Measurements from ENCODE around the gene ZNF70.

Gene ZNF70

DNA sequence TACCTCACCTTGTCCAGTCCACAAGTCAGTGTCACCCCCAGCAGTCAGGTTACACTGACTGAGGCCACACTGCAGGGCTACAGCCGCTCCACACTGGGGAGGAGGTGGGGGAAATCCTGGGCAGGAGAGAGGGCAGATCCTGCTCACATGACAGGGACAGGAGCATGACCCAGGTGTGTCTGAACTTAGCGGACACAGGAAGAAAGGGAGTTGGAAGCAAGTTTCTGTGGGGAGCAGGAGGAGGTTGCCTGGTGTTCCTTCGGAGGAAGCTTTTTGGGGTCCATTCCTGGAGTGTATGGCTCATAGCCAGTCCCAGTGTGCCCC is 27.6 kb upstream of the ZNF70 start:
- DNase-seq, result no peak

DNA sequence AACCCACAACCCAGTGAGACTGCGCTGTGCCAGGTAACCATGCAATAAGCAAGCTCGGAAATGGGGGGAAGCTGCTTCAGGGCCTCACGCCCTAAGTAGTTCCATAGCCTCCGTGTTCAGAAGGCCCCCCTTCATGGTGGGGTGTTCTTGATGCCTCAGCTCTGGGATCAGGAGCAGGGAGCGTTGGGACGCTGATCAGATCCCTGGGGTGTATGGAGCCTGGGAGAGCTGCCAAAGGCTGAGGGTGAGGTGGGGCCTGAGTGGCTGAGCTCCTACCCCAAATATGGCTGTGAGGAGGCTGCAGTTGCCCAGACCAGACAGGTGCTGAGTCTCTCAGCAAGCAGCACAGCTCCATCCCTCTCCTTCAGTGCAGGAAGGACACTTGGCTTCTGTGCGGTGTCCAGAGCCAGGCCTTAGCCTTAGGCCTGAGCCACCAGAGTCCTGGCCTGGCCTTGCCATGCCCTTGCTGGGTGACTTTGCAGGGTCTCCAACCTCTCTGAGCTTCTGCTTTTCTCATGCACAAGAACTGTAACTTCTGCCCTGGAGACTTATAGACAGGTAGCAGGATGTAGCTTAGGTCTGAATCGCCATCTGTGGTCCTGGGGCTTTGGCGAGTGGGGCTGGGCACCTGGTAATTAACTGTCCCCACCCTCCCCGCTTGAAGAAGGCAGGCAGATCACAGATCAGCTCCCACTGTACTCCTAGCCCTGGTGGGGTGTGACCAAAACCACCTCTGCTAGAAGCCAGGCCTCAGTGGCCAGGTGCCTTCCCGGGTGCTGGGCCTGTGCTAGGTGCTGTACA is 27.1 kb upstream of the ZNF70 start:
- DNase-seq, result no peak

DNA sequence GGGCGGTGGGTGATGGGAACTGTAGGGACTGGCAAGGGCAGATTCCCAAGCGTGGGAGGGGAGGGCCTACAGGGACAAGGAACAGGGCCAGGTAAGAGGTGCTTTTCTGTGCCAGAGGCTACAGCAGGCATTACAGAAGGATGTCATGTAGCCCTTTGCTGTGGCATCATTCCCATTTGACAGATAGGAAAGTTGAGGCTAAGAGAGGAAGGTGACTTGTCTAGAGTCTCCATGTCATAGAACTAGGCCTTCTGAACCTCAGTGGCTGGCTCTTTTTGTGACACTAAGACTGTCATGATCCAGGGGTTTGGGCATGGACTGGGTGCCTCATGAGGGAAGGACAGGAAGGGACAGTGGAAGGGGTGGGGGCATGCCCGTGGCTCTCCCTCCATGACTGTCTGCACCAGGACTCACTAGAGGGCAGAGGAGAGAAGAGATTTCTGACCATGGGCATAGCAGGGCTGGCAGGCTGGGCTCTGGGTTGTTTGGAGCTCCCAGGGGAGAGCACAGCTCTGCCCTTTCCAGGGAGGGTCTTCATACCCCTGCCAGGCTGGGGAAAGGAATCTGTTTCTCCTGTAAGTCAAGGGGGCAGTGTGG is 25.0 kb upstream of the ZNF70 start:
- DNase-seq, result no peak

DNA sequence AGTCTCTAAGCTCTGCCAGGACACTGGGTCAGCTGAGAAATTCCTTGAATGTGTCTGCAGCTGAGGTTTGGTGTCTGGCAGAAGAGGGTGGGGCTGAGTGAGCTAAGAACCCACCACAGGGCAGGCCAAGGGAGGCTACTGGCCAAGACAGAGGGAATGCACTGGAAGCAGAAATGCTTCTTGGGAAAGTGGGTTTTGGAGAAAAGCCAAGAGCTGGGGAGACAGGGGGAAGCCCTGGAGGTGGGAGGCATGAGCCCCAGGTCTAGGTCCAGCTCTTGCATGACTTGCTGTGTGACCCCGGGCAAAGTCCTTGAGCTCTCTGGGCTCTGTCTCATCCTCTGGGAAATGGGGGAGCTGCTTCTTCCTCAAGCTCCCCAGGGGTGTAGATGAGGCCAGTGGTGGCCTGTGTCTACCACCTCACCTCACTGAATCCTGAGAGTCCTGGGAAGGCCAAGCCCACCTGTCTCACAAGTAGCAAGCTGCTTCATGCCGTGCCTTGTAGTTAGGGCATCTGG is 24.1 kb upstream of the ZNF70 start:
- DNase-seq, result no peak

DNA sequence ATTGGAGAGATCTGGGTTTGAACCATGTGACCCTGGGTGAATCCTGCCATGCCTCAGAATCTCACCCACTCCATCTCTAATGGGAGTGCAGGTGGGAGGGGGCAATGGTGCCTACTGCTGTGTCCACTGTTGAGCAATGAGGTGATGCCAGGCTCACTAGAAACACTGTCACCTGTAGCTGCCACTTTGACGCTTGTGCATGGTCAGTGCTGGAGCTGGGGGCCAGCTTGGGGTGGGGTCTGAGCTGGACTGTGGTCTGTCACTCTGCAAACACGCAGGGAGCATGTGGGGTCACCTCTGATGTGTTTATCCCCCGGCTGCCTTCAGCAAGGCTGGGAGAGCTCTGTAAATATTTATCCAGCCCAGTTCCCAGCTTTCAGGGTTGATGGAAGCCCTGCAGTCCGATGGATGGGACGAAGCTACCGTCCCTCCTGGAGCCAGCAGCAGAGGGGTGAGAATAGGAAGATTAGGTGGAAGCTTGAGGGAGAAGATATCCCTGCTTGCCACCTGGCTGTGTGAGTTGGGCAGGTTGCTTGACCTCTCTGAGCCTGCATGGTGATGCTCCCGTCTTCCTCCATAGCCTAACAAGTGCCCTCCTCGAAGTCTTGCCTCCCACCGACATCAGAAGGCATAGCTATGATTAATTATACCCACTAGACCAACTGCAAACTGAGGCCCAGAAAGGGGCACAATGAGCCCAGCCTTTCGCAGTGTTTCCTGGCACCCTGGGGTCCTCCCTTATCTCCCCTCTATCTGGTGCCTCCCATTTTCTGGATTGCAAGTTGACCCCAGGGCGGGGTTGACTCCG is 23.4 kb upstream of the ZNF70 start:
- no peak for DNase-seq

DNA sequence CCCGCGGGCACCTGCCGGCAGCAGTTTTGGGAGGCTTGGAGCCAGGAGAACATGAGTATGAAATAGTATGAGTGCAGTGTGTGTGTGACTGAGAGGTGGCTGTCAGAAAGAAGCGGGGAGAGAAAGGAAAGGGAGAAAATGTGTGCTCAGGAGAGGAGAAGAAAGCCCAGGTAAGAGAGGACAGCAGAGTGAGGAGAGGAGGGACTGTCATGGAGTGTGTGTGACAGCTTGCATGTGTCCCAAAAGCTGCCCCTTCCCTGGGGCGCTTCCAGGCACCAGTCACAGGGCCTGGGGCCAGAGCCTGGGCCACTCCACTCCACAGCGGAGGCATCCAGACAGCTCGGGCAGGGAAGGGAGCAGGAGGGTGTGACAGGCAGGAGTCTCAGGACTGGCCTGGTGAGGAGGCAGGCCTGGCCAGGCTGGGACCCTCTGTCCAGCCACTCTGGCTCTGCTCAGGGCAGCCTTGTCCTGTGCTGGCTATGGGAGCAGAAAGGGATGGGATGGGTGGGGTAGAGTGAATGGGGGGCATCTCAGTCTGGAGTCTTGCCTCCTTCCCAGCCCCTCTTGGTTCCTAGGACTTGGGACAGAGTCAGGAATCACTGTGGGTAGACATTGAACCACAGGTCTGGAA is 22.7 kb upstream of the ZNF70 start:
- DNase-seq, result no peak

DNA sequence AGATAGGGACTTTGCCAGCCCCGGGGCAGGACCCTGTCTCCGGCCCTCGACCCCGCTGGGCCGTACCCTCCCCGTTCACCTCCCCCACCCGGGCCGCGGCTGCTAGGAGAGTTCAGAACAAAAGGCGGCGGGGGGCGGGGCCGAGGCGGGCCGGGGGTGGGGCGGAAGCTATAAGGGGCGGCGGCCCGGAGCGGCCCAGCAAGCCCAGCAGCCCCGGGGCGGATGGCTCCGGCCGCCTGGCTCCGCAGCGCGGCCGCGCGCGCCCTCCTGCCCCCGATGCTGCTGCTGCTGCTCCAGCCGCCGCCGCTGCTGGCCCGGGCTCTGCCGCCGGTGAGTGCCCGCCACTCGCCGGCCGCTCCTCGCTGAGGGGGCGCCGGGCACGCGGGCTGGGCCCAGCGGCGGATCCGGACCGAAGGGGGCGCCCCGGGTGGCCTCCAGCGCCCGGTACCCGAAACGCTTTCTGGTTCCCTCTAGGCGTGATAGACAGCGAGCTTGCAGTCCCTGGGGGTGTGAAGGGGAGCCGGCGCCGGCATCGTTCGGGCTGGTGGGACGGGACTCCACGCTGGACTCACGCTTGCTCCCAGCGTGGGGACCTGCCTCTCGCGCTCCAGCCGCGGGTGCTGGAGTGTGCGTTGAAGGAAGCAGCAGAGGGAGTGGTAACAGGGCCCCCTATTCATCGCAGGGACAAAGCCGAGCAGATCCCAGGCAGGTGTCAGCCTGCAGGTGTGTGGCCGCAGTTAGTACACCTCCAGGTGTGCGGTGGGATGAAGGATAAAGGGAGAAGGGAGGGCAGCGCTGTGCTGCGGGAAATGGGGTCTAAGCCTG is 21.9 kb upstream of the ZNF70 start, which contains the start of gene MMP11:
TSS of gene MMP11 (plus strand) at position 201 of the 825 bp plus-strand sequence. CDS start at position 223, 22 bp downstream.
- DNase-seq, result no peak

DNA sequence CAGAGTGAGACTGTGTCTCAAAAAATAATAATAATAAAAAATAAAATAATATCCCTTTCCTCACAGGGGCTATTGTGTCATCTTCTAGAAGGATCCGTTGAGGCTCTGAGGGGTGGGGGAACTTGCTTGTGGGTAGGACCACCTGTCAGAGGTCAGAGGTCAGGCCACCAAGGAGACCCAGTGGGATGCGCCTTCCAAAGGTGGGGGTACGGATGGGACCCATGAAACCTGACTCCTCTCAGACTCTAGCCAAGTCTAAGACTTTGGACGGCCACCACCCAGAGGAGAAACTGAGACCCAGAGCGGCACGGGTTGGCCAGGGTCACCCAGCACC is 21.4 kb upstream of the ZNF70 start:
- no peak for DNase-seq

DNA sequence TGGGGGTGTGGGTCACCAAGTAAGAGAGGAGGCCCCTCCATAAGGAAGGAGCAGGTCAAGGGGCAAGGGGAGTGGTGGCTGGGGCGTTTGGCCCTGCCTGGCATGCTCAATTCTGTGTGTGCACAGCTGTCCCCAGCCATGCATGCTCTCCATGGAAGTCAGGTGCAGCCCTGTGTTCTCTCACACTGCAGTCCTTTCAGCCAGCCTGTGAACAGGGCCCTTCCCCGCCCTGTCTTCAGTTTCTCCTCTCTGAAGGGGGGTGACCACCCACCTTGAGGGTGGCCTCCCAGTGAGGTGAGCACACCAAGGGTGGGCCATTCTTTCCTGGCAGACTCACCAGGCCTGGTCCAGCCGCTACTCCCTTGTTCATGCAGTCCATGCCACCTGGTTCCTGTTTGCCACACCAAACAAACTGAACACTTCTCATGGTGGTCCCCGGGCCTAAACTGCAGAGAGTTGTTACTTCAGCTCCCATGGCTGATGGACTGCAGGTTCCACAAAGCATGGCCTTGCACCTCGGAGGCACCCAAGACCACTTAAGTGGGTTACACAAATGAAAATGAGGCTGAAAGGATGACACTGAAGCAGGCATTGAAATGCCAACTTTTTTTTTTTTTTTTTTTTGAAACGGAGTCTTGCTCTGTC is 18.5 kb upstream of the ZNF70 start:
- no peak for DNase-seq

DNA sequence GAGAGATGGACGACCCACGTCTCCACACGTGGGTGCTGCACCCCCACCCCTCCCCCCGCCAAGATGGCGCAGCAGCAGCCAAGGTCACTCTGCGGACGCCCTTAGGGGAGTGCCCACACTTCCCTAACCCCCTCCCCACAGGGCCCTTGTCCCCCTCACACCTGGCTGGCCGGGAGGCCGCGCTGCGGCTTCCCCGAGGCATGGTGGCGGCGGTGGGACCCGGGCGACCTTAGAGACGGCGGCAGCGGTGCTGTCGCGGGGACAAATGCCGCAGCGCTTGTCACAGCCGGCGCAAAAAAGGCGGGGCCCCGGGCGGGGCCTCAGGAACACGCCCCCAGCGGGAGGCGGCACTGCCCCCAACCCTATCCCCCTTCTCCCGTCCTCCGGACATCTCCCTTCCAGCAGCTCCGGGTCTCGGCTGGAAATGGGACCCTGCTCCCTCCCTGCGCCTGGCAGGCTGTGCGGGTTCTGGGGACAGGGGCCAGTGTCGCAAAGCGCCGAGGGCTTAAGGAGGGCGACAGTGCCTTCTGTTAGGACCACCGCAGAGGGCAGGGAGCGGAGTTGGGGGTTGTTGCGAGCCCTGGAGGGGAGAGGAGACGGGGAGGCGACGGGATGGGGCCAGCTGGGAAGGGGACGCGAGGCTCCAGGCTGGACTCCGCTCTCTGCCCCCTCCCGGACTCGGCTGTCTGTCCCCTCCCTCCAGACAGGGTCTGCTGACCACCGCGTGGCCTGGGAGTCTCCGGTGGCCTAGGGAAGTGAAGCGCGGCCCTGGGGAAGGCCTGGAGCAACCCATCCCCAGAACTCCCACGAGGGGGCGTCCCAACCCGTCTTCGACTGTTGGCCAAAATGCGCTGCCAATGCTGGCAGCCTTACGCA is 17.0 kb upstream of the ZNF70 start, which contains the start of gene CHCHD10:
TSS of gene CHCHD10 (minus strand) at position 300 of the 876 bp plus-strand sequence. CDS start at position 202, 98 bp downstream.
- no peak for DNase-seq

DNA sequence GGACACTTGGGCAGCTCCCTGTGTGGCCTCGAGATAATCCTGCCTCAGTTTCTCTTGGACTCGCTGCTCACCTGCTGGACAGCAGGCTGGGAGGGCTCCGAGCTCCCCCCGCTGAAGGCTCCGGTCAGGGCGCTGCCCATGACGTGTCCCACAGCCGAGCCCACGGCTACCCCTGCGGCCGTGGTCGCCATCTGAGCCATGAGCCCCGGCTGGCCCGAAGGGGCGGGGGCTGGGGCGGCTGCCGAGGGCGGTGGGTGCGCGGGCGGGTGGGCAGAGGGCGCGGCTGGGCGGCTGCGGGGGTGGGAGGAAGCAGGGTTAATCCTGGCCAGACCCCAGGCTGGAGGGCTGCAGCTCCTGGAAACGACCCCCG is 16.4 kb upstream of the ZNF70 start:
- no peak for DNase-seq

DNA sequence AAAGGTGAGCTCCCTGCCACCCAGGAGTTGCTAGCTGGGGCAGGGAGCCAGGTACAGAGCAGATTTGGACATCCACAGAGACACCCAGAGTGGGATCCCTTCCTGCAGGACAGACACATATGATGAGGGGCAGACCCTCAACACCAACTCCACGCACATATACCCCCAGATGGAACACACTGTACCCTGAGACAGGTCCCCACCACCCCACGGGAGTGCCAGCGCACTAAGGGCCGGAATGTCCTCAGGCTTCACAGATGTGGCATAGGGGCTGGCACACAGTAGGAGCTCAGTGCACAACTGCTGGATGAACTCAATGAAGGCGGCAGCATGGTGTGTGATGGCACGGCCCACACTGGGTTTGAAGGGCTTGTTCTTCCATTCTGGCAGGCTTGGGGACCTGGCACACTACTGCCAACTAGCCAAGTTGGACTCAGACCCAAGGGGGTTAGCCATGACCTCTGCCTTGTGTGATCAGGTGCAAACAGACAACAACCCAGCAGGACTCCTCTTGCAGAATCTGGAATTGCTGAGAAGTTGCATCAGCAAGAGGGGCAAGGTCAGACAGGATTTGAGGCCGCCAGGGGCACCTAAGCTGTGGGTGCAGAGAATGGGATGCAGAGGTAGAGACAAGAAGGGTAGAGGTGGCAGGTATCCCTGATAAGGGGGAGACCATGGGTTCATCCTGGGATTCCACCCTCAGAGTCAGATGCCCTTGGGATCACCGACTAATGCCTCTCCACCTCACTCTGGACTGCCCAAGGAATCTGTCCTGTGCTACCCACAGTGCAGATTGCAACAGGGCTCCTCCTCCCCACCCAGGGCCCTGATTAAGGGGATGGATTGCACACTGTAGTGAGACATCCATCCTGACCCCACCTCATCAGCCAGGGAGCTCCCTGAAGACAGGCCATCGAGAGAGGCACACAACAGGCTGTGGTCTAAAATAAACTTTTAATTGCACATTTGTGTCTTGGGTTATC is 14.3 kb upstream of the ZNF70 start:
- no peak for DNase-seq

DNA sequence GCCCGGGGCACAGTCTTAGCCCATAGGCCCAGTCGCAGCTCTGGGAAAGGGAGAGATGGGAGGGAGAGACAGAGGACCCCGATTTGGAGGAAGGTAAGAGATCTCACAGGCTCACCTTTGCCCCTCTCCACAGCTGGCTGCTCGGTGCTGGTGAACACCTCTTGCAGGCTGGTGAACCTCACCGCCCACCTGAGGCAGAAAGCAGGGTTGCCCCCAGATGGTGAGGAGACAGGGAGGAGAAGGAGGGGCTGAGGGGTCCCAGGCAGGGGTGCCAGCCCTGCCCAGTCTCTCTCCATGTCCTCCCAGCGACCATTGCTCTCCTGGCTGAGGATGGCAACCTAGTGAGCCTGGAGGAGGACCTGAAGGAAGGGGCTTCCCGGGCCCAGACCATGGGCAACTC is 13.0 kb upstream of the ZNF70 start:
- no peak for DNase-seq

DNA sequence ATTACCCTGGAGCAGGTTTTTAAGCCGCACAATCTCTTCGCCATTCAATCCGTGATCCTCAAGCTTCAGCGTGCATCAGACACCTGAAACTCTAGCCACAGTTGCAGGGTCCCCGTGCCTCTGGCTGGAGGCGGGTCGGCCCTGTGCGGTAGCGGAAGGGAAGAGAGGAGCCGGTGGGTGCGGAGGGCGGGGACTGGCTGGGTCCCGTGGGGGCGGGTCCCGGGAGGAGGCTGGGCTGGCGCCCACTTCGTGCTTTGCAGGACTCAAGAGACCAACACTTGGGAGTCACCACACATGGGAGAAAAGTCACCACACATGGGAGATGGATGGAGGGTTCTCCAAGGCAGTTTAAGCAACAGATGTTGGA is 12.7 kb upstream of the ZNF70 start:
- no peak for DNase-seq

DNA sequence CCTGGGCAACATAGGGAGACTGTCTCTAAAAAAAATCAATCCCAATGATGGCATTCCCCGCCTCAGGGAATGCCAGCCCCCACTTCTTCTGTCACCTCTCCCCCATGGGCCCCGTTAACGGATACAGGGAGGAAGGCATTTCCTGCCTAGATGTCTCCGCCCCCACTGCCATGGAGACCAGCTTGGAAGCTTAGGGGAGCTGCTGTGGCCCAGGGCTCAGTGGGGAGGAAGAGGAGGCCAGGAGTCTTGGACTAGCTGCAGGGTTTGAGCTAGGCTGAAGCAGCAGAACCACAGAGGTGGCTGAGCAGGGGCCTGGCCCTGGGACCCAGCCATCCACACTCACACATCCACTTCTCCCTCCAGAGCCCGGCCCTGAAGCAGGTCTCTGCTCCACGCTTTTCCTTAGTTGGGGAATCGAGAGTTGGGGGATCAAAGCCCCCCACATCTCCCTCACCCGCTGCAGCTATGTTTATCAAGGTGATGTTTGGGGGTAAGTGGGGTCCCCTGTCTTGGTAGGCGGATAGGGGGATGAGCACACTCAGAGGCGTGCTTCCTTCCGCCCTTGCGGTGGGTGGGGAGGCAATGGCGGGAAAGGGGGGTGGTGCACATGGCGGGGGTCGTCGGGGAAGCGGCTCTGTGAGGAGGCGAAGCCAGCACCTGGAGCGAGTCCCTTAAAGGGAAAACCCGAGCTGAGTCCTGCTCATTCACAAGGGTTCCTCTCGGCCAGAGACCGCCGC is 12.1 kb upstream of the ZNF70 start, which contains the start of gene C22orf15:
TSS of gene C22orf15 (plus strand) at position 149 of the 737 bp plus-strand sequence. CDS start at position 466, 317 bp downstream.
- DNase-seq, result no peak

DNA sequence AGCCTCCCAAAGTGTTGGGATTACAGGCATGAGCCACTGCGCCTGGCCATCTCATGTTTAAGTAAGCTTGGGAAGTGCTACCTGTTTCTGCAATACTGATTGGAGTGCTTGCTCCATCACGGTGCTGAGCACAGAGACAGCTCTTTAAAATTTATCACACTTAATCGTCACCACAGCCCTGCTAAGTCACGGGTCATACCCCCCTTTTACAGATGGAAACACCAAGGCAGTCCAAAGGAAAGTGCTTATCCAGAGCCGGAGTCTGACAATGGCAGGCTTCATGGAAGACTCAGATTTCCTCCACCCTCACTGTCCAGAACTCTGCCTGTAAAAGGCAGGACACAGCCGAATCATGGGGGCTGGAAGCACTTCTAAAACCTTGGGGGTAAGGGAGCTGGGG is 9.1 kb upstream of the ZNF70 start:
- DNase-seq, result no peak

DNA sequence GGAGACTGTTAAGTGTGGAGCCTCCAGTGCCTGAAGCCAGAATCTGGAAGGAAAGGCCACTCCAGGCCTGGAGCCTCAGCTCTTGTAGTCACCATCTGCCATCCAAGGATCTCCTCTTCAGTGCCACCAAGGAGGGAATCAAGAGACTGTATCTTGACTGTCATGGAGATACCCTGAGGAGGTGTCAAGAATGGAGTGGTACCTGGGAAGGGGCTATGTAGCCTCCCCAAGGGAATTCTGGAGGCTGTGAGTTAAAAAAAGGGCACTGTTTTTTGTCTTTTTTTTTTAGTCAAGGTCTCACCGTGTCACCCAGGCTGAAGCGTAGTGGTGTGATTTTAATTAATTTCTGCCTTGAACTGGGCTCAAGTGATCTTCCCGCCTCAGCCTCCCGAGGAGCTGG is 8.7 kb upstream of the ZNF70 start:
- DNase-seq, result no peak

DNA sequence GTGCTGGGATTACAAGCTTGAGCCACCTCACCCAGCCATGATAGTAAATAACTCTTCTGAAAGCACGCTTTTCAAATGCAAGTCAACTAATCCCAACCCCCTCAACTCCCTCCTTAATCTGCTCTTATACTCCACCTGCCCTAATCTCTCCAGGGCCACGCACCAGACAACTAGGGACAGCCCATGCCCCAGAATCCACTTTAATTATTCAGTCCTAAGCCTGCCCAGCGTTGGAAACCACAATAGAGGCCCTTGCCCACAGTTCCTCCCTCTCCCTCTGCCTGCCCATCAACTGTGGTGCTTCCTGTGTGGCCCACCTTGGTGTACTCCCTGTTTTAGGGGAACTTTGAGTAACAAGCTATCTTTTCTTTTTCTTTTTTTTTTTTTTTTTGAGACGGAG is 6.0 kb upstream of the ZNF70 start:
- DNase-seq, result no peak

DNA sequence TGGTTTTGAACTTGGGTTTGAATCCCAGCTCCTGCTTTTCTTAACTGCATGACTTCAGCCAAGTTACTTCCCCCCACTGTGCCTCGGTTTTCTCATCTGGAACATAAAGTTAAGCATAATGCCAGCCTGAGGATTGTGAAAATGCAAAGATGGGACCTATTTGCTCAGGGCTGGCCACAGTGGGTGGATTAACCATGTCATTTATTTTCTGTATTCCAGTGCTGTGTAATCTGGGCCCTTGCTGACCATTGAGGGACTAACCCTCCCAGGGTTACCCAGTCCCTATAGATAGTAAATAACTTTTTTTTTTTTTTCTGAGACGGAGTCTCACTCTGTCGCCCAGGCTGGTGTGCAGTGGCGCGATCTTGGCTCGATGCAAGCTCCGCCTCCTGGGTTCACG is 4.8 kb upstream of the ZNF70 start:
- no peak for DNase-seq
